ENCODE data around the gene GEMIN7. TPM values are rescaled to one million over a fixed set of nuclear protein-coding genes. Genes with fewer than 3 reads are reported as not detected.

The GEMIN7 gene
- total and polyA plus RNA-seq, 12 donors: 10.7 to 38.2 (median 14.8) TPM

GRCh38 chr19:45140533-45140932 lies 61.5 kb downstream of the GEMIN7 start:
- WGBS, 2 donors: 95 to 96% methylated on average over 11 of the region's 11 CpGs
- peaks cover 0 to 51% (median 14%) of the 10 kb centered on the region in 9 donors for H3K36me3 ChIP-seq
- no peak overlapping the region for H3K4me3 ChIP-seq
- intact Hi-C loops (cut with DNase I): no loop called here
- no peak for TF ChIP-seq CTCF (IDR thresholded peaks at IDR 0.05)
- DNase-seq (no peak), ATAC-seq (no peak)
- H3K4me1 ChIP-seq: peaks cover 6 to 28% (median 21%) of the 10 kb centered on the region in 9 donors
- H3K27ac ChIP-seq: no peak overlapping the region
- no peaks in the 10 kb centered on the region for H3K27me3 ChIP-seq
- H3K9me3 ChIP-seq: no peaks in the 10 kb centered on the region

Other genes starting within 250 kb of the GEMIN7 start
- 10 to 100 TPM; 34.1 to 83.9 (median 46.5) TPM for gene NECTIN2, start 233.0 kb upstream of the GEMIN7 start, total RNA-seq
- 10 to 100 TPM; 62.5 to 96.8 TPM for gene NECTIN2, start 233.0 kb upstream of the GEMIN7 start, polyA plus RNA-seq
- gene TOMM40, start 188.0 kb upstream of the GEMIN7 start, total RNA-seq: 10 to 100 TPM; 37.8 to 66.2 (median 43.9) TPM
- 10 to 100 TPM; 45.6 to 77.5 TPM for gene TOMM40, start 188.0 kb upstream of the GEMIN7 start, polyA plus RNA-seq
- 10 to 100 TPM in 9 of 10 donors, 1 to 10 TPM in 1; 6.0 to 29.5 (median 20.6) TPM for gene APOE, start 173.5 kb upstream of the GEMIN7 start, total RNA-seq
- gene APOE, start 173.5 kb upstream of the GEMIN7 start, polyA plus RNA-seq: 10 to 100 TPM; 63.6 to 77.8 TPM
- 10 to 100 TPM in 1 of 10 donors, 1 to 10 TPM in 4, not detected in 5; 1.4 to 13.5 (median 1.6) TPM for gene APOC1, start 164.7 kb upstream of the GEMIN7 start, total RNA-seq
- gene APOC1, start 164.7 kb upstream of the GEMIN7 start, polyA plus RNA-seq: 1 to 10 TPM; 3.6 to 5.3 TPM
- gene APOC4, start 137.0 kb upstream of the GEMIN7 start, total RNA-seq: not detected
- not detected for gene APOC4, start 137.0 kb upstream of the GEMIN7 start, polyA plus RNA-seq
- gene APOC2, start 133.2 kb upstream of the GEMIN7 start, total RNA-seq: under 1 TPM in 2 of 10 donors, not detected in 8; 0.65 to 0.79 TPM
- under 1 TPM; 0.36 to 0.66 TPM for gene APOC2, start 133.2 kb upstream of the GEMIN7 start, polyA plus RNA-seq
- gene CLPTM1, start 123.9 kb upstream of the GEMIN7 start, total RNA-seq: 100 to 1,000 TPM in 4 of 10 donors, 10 to 100 TPM in 6; 81.1 to 130 (median 95.7) TPM
- gene CLPTM1, start 123.9 kb upstream of the GEMIN7 start, polyA plus RNA-seq: 100 to 1,000 TPM in 1 of 2 donors, 10 to 100 TPM in 1; 72.1 to 123 TPM
- gene RELB, start 77.8 kb upstream of the GEMIN7 start, total RNA-seq: 10 to 100 TPM in 1 of 10 donors, 1 to 10 TPM in 9; 1.3 to 19.3 (median 5.5) TPM
- gene RELB, start 77.8 kb upstream of the GEMIN7 start, polyA plus RNA-seq: 10 to 100 TPM in 1 of 2 donors, 1 to 10 TPM in 1; 1.4 to 13.0 TPM
- 10 to 100 TPM; 24.0 to 50.4 (median 30.0) TPM for gene CLASRP, start 40.2 kb upstream of the GEMIN7 start, total RNA-seq
- 100 to 1,000 TPM in 1 of 2 donors, 10 to 100 TPM in 1; 26.9 to 142 TPM for gene CLASRP, start 40.2 kb upstream of the GEMIN7 start, polyA plus RNA-seq
- under 1 TPM in 5 of 10 donors, not detected in 5; 0.15 to 0.29 (median 0.21) TPM for gene ZNF296, start 2.8 kb upstream of the GEMIN7 start, total RNA-seq
- under 1 TPM; 0.22 to 0.95 TPM for gene ZNF296, start 2.8 kb upstream of the GEMIN7 start, polyA plus RNA-seq
- 10 to 100 TPM; 12.5 to 19.2 (median 15.8) TPM for gene PPP1R37, start 13.9 kb downstream of the GEMIN7 start, total RNA-seq
- gene PPP1R37, start 13.9 kb downstream of the GEMIN7 start, polyA plus RNA-seq: 10 to 100 TPM; 20.9 to 38.3 TPM
- under 1 TPM in 3 of 10 donors, not detected in 7; 0.06 to 0.09 (median 0.07) TPM for gene NKPD1, start 81.7 kb downstream of the GEMIN7 start, total RNA-seq
- under 1 TPM; 0.06 to 0.07 TPM for gene NKPD1, start 81.7 kb downstream of the GEMIN7 start, polyA plus RNA-seq
- gene TRAPPC6A, start 99.0 kb downstream of the GEMIN7 start, total RNA-seq: 10 to 100 TPM; 14.3 to 24.9 (median 16.8) TPM
- 10 to 100 TPM; 15.9 to 18.9 TPM for gene TRAPPC6A, start 99.0 kb downstream of the GEMIN7 start, polyA plus RNA-seq
- 1 to 10 TPM; 2.8 to 8.6 (median 4.8) TPM for gene BLOC1S3, start 99.5 kb downstream of the GEMIN7 start, total RNA-seq
- 1 to 10 TPM; 2.2 to 6.1 TPM for gene BLOC1S3, start 99.5 kb downstream of the GEMIN7 start, polyA plus RNA-seq
- gene EXOC3L2, start 166.1 kb downstream of the GEMIN7 start, total RNA-seq: 1 to 10 TPM in 5 of 10 donors, under 1 TPM in 5; 0.27 to 2.0 (median 1.1) TPM
- gene EXOC3L2, start 166.1 kb downstream of the GEMIN7 start, polyA plus RNA-seq: 1 to 10 TPM; 1.2 to 1.8 TPM
- gene MARK4, start 172.0 kb downstream of the GEMIN7 start, total RNA-seq: 10 to 100 TPM; 24.8 to 45.3 (median 33.7) TPM
- 10 to 100 TPM; 13.8 to 21.4 TPM for gene MARK4, start 172.0 kb downstream of the GEMIN7 start, polyA plus RNA-seq
- gene CKM, start 243.6 kb downstream of the GEMIN7 start, total RNA-seq: 1,000 to 10,000 TPM; 3,088 to 7,765 (median 4,540) TPM
- 1,000 to 10,000 TPM; 2,078 to 4,353 TPM for gene CKM, start 243.6 kb downstream of the GEMIN7 start, polyA plus RNA-seq

Measured in heart right ventricle (tissue), 16 donors.